Spleen (tissue), 11 donors: ENCODE data around the gene DUSP2. TPM values are rescaled to one million over a fixed set of nuclear protein-coding genes. Genes with fewer than 3 reads are reported as not detected.

ENCODE experiments used
- DNase-seq: peaks from one replicate; pipeline ENCODE4 v3.0.0-alpha.2; 2020
- H3K27ac ChIP-seq, 8 donors: fragments of 200-600 bp; sonication (generic) in 7 of 8; 1 replicate in 4 of 8; 2 replicates in 4 of 8; pipeline versions ENCODE4 v1.5.0 to v1.8.0; 2016 to 2021; ENCODE audit warnings: inconsistent platforms in 4 of 8, mild to moderate bottlenecking in 4 of 8, moderate library complexity in 1 of 8
- H3K27me3 ChIP-seq, 7 donors: fragments of 200-600 bp; sonication (generic) in 6 of 7; replicated peaks in 1 of 7; 1 replicate in 4 of 7; 2 replicates in 3 of 7; pipeline versions ENCODE4 v1.5.0 to v1.8.0; 2016 to 2021; ENCODE audit warnings: inconsistent platforms in 3 of 7, mild to moderate bottlenecking in 1 of 7
- H3K36me3 ChIP-seq, 6 donors: fragments of 200-600 bp; sonication (generic) in 5 of 6; 1 replicate in 4 of 6; 2 replicates in 2 of 6; pipeline versions ENCODE4 v1.5.0 to v1.8.0; 2016 to 2021; ENCODE audit warnings: inconsistent platforms in 2 of 6
- H3K4me1 ChIP-seq, 6 donors: fragments of 200-600 bp; sonication (generic) in 5 of 6; 1 replicate in 3 of 6; 2 replicates in 3 of 6; pipeline versions ENCODE4 v1.5.0 to v1.8.0; 2016 to 2021; ENCODE audit warnings: inconsistent platforms in 3 of 6
- H3K4me3 ChIP-seq, 8 donors: fragments of 200-600 bp; sonication (generic) in 7 of 8; 1 replicate in 4 of 8; 2 replicates in 4 of 8; pipeline versions ENCODE4 v1.5.0 to v1.8.0; 2016 to 2021; ENCODE audit warnings: inconsistent platforms in 4 of 8, mild to moderate bottlenecking in 4 of 8, moderate library complexity in 2 of 8
- H3K9me3 ChIP-seq, 8 donors: fragments of 200-600 bp; sonication (generic) in 7 of 8; 1 replicate in 4 of 8; 2 replicates in 4 of 8; pipeline versions ENCODE4 v1.5.0 to v1.8.0; 2016 to 2021; ENCODE audit warnings: inconsistent platforms in 4 of 8
- POLR2A ChIP-seq, 3 donors: fragments of 450-650 bp; IDR thresholded peaks; one replicate each; pipeline ENCODE4 v1.5.1; 2017; ENCODE audit warnings: antibody characterized with exemption in 3 of 3, mild to moderate bottlenecking in 1 of 3
- POLR2AphosphoS5 ChIP-seq, 3 donors: sonication (generic); formaldehyde crosslinking; IDR thresholded peaks; one replicate each; pipeline ENCODE4 v1.5.1; 2017; ENCODE audit warnings: antibody characterized with exemption in 3 of 3
- WGBS, 5 donors: extraction: QIAGEN DNeasy Blood & Tissue Kit in 3 of 5; methylation state at CpG; one replicate each; pipeline versions ENCODE4 v1.1.5 to v1.1.7; 2013 to 2018; 5-methylcytosine and 5-hydroxymethylcytosine counted together
- intact Hi-C: fragments of 100-400 bp; cut with DNase I; formaldehyde crosslinking; loops from one replicate; pipeline ENCODE4 v1.15.0; 2023; ENCODE audit warnings: low total_unique reads
- polyA plus RNA-seq, 3 donors: library from polyadenylated mRNA; stranded (reverse); fragments of 200-250 nt; gene quantifications; one replicate each; pipeline ENCODE4 v1.2.1, GENCODE V29; 2013
- total RNA-seq, 7 donors: library from RNA; depleted of rRNA in 3 of 7; stranded (reverse); fragments of >200 nt in 3 of 7; fragmentation: NEBNext Ultra II Directional in 4 of 7; extraction: Animal tissue kit (Norgen Biotek cat#: 25700) in 4 of 7; gene quantifications; one replicate each; pipeline versions ENCODE4 v1.1.0 to v1.2.1, GENCODE V29; 2016 to 2021
- TF ChIP-seq, protein P1 (sequence below), 11 experiments: fragments of 200-600 bp in 7 of 11; fragments of 450-650 bp in 4 of 11; sonication (generic) in 4 of 11; IDR thresholded peaks in 8 of 11; conservative IDR thresholded peaks in 3 of 11; 1 replicate in 7 of 11; 2 replicates in 4 of 11; pipeline versions ENCODE4 v1.4.0 to v1.8.0; 2016 to 2021; ENCODE audit warnings: antibody characterized with exemption in 11 of 11, inconsistent platforms in 4 of 11, mild to moderate bottlenecking in 1 of 11
- donor health status: healthy with polysubstance abuse.
- donor health status: DM: no; HTN: no; CAD: no; lungs with moderate emphysema.
- donor health status: DM: no; HTN: no; CAD: no.
- donor health status: Bipolar disorder and iron deficiency.
- donor health status: healthy.
- donor health status: DM: no; HTN: no; CAD: no.
- donor health status: DM: yes; HTN: yes; CAD: no.

Gene DUSP2
- total and polyA plus RNA-seq, 10 donors = 24.2 to 88.0 (median 46.3) TPM

DNA sequence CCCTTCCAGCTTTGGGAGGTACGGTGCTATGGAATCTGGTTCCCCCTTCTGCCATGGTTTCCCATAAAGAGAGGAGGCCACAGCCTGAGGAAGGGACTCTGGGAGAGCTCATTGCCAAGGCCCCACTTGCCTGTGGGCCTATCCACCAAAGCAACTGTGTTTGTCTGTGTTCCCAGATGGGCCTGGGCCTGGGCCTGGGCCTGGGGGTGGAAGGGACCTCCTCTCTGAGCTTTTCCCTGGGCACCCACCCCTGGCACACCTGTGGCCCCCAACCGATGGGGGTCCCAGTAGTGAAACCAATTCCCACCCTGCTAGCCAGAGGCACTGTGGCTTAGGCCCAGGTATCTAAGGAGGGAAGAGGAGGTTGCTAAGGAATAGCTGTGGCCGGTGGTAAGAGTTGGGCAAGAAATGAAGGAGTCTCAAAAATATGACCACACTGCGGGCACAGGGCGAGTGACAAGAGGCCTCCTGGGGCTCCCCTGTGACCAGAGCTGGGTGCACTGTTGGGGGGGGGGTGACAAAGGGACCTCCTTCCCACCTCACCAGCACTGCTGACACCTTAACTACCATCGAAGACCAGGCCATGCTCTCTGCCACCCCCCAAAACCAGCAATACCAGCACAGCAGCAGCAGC is 4.9 kb upstream of the DUSP2 start:
- DNase-seq = peak; percentile 75
- intact Hi-C loops = no loop called here
- Histone ChIP-seq H3K27ac (peak overlapping the region in 1 of 8 donors; percentile 30), H3K27me3 (no peaks in the 10 kb centered on the region), H3K36me3 (no peaks in the 10 kb centered on the region), H3K9me3 (no peaks in the 10 kb centered on the region), H3K4me1 (peaks cover 25 to 69% (median 46%) of the 10 kb centered on the region in 6 donors), H3K4me3 (no peak overlapping the region)
- TF ChIP-seq, protein P1, sequence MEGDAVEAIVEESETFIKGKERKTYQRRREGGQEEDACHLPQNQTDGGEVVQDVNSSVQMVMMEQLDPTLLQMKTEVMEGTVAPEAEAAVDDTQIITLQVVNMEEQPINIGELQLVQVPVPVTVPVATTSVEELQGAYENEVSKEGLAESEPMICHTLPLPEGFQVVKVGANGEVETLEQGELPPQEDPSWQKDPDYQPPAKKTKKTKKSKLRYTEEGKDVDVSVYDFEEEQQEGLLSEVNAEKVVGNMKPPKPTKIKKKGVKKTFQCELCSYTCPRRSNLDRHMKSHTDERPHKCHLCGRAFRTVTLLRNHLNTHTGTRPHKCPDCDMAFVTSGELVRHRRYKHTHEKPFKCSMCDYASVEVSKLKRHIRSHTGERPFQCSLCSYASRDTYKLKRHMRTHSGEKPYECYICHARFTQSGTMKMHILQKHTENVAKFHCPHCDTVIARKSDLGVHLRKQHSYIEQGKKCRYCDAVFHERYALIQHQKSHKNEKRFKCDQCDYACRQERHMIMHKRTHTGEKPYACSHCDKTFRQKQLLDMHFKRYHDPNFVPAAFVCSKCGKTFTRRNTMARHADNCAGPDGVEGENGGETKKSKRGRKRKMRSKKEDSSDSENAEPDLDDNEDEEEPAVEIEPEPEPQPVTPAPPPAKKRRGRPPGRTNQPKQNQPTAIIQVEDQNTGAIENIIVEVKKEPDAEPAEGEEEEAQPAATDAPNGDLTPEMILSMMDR (IDR thresholded peaks at IDR 0.05 in 8 of 11, conservative IDR thresholded peaks at IDR 0.05 in 3 of 11) = no peak
- TF ChIP-seq POLR2A (IDR thresholded peaks at IDR 0.05) (no peak), POLR2AphosphoS5 (IDR thresholded peaks at IDR 0.05) (no peak)
- WGBS, 5 donors = 75 to 92% (median 85%) methylated on average over 6 of the region's 6 CpGs

DNA sequence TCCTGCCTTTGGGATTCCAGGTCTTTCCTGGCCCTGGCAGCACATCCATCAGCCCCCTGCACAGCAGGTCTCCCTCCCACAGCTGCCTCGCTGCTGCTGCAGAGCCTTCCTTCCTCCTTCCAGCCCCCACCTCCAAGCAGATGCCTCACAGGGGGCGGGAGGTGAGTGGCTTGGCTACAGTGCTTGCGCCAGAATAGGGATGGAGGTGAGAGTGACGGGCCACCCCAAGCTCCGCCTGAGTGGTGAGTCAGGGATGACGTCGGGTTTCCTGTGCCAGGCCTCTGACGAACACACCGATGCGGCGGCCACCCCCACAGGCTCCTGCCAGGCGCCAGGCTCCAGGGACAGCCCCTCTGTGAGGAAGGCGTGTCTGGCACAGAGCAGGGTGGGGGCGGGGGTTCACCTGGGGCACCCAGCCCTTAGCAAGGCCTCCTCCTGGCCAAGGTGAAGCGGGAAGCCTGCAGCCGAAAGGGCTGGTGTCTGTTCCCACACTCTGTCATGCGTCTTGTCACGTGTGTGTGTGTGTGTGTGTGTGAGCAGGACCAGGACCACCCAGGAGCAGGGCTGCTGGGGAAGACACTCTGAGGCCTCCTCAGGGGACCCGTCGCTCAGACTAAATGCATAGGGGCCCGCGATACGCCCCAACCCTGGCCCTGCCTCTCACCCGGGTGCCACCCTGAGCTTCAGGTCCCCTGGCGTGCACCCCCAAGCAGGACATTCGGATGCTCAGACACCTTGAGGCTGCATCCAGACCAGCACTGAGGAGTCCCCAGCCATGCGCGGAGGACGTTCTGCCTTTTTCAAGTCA is 3.4 kb upstream of the DUSP2 start:
- TF ChIP-seq POLR2AphosphoS5 (IDR thresholded peaks at IDR 0.05) = peak; percentile 90 to 98 (median 92)
- peak in 1 of 3 donors; percentile 55 for TF ChIP-seq POLR2A (IDR thresholded peaks at IDR 0.05)
- TF ChIP-seq, protein P1 (IDR thresholded peaks at IDR 0.05 in 8 of 11, conservative IDR thresholded peaks at IDR 0.05 in 3 of 11) = no peak
- 38 to 58% (median 44%) methylated on average over 9 to 29 of the region's 29 CpGs for WGBS, 5 donors
- peak overlapping the region; percentile 59 to 95 (median 86) for H3K27ac ChIP-seq
- DNase-seq = peak; percentile 97
- intact Hi-C loops = no loop called here
- no peaks in the 10 kb centered on the region for H3K27me3 ChIP-seq
- H3K4me3 ChIP-seq = peak overlapping the region in 1 of 8 donors; percentile 52
- no peaks in the 10 kb centered on the region for H3K9me3 ChIP-seq
- H3K36me3 ChIP-seq = peaks cover 0 to 8% (median 0%) of the 10 kb centered on the region in 6 donors
- peaks cover 27 to 82% (median 59%) of the 10 kb centered on the region in 6 donors for H3K4me1 ChIP-seq

DNA sequence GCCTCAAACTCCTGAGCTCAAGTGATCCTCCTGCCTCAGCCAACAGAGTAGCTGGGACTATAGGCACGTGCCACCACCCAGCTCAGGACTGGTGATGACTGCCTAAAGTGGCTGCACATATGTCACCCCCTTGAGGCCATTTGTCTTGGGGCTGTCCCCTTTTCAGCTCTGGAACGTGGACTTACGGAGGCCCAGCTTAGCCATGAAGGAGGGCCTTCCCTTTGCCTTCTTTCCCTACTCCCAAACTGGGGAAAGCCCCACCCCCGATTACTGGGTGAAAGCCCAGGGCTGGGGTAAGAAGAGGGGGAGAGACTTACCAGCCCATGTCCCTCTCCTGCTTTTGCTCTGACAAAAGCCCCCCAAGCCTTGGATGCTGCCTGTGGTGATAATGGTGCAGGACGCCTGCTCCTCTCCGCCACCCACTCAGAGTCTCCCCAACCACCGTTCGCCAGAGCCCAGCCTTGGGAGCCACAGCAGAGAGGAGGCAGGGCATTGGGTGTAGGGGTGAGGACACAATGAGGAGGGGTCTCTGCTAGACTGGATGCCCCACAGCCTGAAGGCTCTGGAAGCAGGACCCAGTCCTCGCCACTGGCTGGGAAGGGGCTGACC is 2.5 kb upstream of the DUSP2 start:
- Histone ChIP-seq H3K27ac (peak overlapping the region; percentile 74 to 95 (median 86)), H3K4me3 (peak overlapping the region in 1 of 8 donors; percentile 52), H3K4me1 (peaks cover 27 to 86% (median 66%) of the 10 kb centered on the region in 6 donors), H3K27me3 (no peaks in the 10 kb centered on the region), H3K9me3 (no peaks in the 10 kb centered on the region), H3K36me3 (peaks cover 0 to 17% (median 0%) of the 10 kb centered on the region in 6 donors)
- no peak for TF ChIP-seq POLR2A (IDR thresholded peaks at IDR 0.05)
- TF ChIP-seq, protein P1 (IDR thresholded peaks at IDR 0.05 in 8 of 11, conservative IDR thresholded peaks at IDR 0.05 in 3 of 11) = no peak
- TF ChIP-seq POLR2AphosphoS5 (IDR thresholded peaks at IDR 0.05) = no peak
- 65 to 84% (median 74%) methylated on average over 9 of the region's 9 CpGs for WGBS, 5 donors
- intact Hi-C loops = no loop called here
- DNase-seq = peak; percentile 80
